Stimulated activated naive CD8-positive, alpha-beta T cell treated with anti-CD3 and anti-CD28 coated beads, Interleukin-15, amount 100 ng/mL, for 72 hours (primary cell): ENCODE data around the gene TANC1.

Experiments used
- ATAC-seq: fragments of 150-1000 bp; cut with Tn5 transposase; 2 replicates; pipeline ENCODE4 v1.10.0; 2021; ENCODE audit warnings: mild to moderate bottlenecking, moderate library complexity
- DNase-seq, 2 donors: peaks; one replicate each; pipeline ENCODE4 v3.0.0; 2021 to 2022
- H3K27ac Mint-ChIP-seq, 2 donors: one replicate each; pipeline ENCODE4 v1.8.0; 2022; ENCODE audit warnings: mild to moderate bottlenecking in 2 of 2, mixed read lengths in 2 of 2, moderate library complexity in 2 of 2
- H3K27me3 Mint-ChIP-seq: one replicate; pipeline ENCODE4 v1.8.0; 2022; ENCODE audit warnings: mixed read lengths
- H3K4me1 Mint-ChIP-seq: one replicate; pipeline ENCODE4 v1.8.0; 2022; ENCODE audit warnings: mild to moderate bottlenecking, mixed read lengths
- H3K4me3 Mint-ChIP-seq, 2 donors: one replicate each; pipeline ENCODE4 v1.8.0; 2022; ENCODE audit warnings: mild to moderate bottlenecking in 2 of 2, mixed read lengths in 2 of 2, moderate library complexity in 1 of 2
- H3K9me3 Mint-ChIP-seq, 2 donors: one replicate each; pipeline ENCODE4 v1.8.0; 2022; ENCODE audit warnings: mixed read lengths in 2 of 2

The TANC1 gene

DNA sequence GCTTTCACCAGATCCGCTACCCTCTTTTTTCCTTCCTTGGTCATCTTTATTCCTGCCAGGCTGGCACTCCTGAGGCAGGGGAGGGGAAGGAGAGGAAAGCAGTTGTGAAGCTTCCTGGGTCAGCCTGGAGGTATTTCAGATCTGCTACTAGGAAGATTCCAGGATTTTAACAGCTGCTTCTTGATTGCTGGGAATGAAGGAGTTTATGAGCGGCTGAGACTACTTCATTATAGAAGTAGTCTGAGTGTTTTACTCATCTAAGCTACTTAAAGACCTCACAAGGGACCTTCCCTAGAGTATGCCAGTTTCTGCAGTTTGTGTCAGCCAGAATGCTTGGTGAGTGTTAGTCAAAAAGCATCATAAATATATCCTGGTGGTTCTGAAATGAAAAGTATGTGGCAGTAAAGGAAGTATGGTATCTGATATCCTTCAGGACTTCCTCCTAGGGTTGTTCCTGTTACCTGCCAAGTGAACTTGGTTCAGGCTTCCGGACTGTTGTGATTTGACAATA is 1.9 kb downstream of the TANC1 start:
- Mint-ChIP-seq H3K4me3 (peak overlapping the region; percentile 85 to 91), H3K4me1 (peaks cover 14% of the 10 kb centered on the region), H3K9me3 (no peaks in the 10 kb centered on the region), H3K27me3 (peaks cover 76% of the 10 kb centered on the region), H3K27ac (peak overlapping the region in 1 of 2 donors; percentile 66)
- ATAC-seq (peak; percentile 40), DNase-seq (no peak)

DNA sequence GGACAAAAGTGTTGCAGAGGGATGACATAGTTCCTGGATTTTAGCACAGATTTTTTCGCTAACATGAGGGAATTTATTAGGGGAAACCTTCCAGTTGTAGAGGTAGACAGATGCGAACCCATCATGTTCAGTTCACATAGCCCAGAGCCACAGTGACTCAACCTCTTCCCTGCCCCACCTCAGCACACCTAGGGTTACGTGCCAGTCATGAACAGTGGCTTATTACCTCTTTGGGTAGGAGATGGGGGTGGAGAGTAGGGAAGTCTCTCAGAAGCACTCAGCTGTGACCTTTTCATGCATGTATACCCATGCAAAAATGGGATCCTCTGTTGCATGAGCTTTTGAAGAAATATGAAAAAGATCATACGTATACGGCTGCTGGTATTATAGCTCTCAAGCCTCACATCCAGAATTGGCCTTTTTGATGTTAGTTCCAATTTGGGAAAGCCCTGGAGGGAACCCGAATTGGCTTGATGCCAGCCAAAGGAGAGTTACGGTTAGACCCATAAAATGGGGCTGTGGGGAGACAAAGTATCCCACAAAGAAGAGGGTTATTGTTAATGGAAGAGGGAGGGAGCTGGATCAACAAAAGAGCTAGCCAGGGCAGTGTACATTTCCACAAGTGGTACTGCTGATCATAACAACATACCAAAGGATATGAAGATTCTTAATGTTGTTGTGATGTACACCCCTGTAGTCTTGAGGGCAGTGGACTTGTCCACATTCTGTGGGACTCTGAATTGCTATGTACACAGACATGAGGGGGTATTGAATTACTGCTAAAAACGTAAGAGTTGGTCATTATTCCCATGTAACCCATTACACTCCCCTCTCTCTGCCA is 4.9 kb downstream of the TANC1 start:
- DNase-seq = no peak
- ATAC-seq = no peak
- peaks cover 58% of the 10 kb centered on the region for H3K27me3 Mint-ChIP-seq
- no peak overlapping the region for H3K27ac Mint-ChIP-seq
- H3K4me3 Mint-ChIP-seq = no peak overlapping the region
- no peaks in the 10 kb centered on the region for H3K9me3 Mint-ChIP-seq
- peaks cover 14% of the 10 kb centered on the region for H3K4me1 Mint-ChIP-seq

DNA sequence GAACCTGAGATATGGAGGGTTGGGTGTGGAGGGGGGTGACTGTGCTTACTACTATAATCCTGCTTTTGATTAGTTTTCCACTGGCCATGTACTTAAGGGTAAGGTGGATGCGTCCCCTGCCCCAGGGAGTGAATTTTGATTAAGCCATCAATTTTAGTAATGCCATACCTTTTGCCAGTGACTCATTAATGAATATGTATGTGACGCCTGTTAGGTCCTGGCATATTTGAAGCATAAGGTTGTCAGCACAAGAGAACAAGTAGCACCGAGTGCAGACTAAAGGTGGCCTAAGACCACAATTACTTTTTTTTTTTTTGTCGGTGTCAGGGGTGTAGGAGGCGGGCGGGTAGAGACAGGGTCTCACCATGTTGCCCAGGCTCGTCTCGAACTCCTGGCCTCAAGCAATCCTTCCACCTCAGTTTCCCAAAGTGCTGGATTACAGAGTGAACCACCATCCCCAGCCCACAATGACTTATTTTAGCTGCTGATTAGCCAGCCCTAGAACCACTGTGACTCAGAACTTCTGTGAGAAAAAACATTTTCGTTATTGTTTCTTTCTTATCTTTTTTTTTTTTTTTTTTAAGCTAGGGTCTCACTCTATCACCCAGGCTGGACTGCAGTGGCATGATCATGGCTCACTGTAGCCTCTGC is 7.0 kb downstream of the TANC1 start:
- no peaks in the 10 kb centered on the region for H3K9me3 Mint-ChIP-seq
- H3K4me1 Mint-ChIP-seq = peaks cover 2% of the 10 kb centered on the region
- DNase-seq (no peak), ATAC-seq (no peak)
- H3K4me3 Mint-ChIP-seq = no peak overlapping the region
- peaks cover 47% of the 10 kb centered on the region for H3K27me3 Mint-ChIP-seq
- H3K27ac Mint-ChIP-seq = no peak overlapping the region

DNA sequence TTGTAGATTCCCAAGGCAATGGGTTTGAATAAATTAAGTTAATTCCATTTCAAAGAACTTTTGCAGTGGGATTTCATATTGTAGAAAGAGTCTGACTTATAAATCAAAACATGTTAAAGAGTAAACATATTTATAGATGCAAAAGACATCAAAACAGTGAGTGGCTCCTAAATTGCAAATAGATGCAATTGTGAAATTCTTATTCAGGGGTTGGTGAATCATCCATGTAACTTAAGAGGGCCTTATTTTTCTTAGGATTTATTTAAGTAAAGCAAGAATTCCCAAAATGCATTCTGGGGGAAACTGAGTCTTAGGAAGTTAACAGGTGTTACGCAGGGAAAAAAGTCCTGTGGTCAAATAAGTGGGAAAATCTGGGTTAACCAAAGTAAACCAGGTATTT is 11.3 kb downstream of the TANC1 start:
- no peaks in the 10 kb centered on the region for H3K4me1 Mint-ChIP-seq
- peaks cover 14% of the 10 kb centered on the region for H3K27me3 Mint-ChIP-seq
- no peak overlapping the region for H3K27ac Mint-ChIP-seq
- ATAC-seq (no peak), DNase-seq (no peak)
- H3K9me3 Mint-ChIP-seq = no peaks in the 10 kb centered on the region
- no peak overlapping the region for H3K4me3 Mint-ChIP-seq

DNA sequence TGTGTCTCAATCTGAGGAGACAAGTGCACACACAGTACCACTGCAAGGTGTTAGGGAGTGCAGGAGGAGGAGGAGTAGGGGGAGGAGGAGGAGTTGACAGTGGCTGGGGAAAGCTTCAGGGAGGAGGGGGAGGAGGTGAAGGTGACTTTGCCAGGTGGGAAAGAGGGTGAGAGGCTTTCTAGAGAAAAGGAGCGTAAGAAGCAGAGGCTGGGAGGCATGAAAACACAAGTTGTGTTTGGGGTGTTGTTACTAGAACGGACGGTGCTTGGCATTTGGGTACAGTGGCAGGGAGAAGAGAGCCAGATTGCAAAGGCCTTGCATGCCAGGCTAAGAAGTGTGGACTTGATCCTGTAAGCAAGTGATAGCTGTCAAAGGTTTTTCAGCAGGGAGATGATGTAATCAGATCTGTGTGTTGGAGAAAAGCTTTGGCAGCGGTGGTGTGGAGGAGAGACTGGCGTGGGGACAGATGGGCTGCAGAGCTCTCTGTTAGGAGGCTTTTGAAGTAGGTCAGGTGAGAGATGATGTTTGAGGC is 16.2 kb downstream of the TANC1 start:
- no peak overlapping the region for H3K4me3 Mint-ChIP-seq
- no peak for DNase-seq
- no peaks in the 10 kb centered on the region for H3K9me3 Mint-ChIP-seq
- no peaks in the 10 kb centered on the region for H3K4me1 Mint-ChIP-seq
- H3K27me3 Mint-ChIP-seq = peaks cover 7% of the 10 kb centered on the region
- H3K27ac Mint-ChIP-seq = peak overlapping the region in 1 of 2 donors; percentile 57
- ATAC-seq = no peak

DNA sequence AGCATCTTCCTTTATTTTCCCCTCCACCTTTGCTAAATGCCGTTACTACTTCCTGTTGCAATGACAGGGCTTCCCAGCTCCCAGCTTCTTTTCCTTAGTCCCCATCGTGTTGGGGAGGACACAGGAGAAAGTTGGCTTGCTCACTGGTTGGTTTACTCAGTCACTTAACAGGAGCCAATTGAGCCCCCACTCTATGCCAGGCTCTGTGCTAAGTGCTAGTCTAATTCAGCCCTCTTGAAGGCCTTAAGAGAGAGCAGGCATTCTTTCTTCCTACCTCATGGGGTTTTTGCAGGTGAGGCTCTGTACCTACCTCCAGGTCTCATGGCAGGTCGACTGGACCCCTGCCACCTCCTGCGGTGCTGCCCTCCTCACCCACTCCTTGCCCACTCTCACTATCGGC is 20.1 kb downstream of the TANC1 start:
- Mint-ChIP-seq H3K27ac (peak overlapping the region in 1 of 2 donors; percentile 61), H3K4me3 (no peak overlapping the region), H3K4me1 (no peaks in the 10 kb centered on the region), H3K27me3 (peaks cover 7% of the 10 kb centered on the region), H3K9me3 (no peaks in the 10 kb centered on the region)
- DNase-seq (no peak), ATAC-seq (no peak)

DNA sequence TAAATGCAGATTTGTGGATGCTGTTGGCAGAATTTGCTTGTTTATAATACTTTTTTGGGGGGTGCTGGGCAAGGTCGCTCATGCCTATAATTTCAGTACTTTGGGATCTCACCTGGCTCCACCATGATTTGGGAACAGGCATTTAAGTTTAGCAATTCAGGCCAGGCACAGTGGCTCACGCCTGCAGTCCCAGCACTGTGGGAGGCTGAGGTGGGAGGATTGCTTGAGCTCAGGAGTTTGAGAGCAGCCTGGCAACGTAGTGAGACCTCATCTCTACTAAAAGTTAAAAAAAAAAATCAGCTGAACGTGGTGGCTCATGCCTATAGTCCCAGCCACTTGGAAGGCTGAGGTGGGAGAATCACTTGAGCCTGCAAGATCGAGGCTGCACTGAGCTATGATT is 20.7 kb downstream of the TANC1 start:
- peaks cover 7% of the 10 kb centered on the region for H3K27me3 Mint-ChIP-seq
- H3K4me1 Mint-ChIP-seq = no peaks in the 10 kb centered on the region
- no peaks in the 10 kb centered on the region for H3K9me3 Mint-ChIP-seq
- DNase-seq (no peak), ATAC-seq (no peak)
- H3K4me3 Mint-ChIP-seq = no peak overlapping the region
- H3K27ac Mint-ChIP-seq = peak overlapping the region in 1 of 2 donors; percentile 61

DNA sequence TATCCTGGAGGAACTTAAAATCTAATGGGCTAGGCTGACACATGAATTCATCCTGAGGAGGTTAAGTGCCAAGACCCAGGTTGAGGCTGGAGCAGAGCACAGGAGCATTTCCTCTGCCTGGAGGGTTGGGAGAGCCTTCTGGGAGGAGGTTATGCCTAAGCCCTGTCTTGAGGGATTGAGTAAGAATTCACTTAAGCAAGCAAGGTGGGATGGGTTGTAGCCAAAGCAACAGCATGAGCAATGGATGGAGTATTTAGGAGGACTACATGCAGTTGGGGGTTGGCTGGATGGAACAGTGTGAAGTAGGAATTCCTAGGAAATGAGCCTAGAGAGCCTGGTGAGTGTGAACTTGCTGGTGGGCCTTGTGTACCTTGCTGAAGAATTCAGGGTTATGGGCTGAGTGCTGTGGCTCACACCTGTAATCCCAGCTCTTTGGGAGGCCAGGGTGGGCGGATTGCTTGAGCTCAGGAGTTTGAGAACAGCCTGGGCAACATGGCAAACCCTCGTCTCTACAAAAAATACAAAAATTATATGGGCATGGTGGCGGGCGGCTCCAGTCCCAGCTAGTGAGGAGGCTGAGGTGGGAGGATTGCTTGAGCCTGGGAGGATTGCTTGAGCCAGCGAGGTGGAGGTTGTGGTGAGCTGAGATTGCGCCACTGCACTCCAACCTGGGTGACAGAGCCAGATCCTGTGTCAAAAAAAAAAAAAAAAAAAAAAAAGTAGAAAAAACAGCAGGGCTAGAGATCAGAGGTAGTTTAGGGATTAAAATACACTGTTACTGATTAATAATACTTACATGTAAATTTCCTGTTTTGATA is 22.2 kb downstream of the TANC1 start:
- DNase-seq (no peak), ATAC-seq (no peak)
- Mint-ChIP-seq H3K4me3 (no peak overlapping the region), H3K4me1 (no peaks in the 10 kb centered on the region), H3K9me3 (no peaks in the 10 kb centered on the region), H3K27ac (no peak overlapping the region), H3K27me3 (peaks cover 7% of the 10 kb centered on the region)

DNA sequence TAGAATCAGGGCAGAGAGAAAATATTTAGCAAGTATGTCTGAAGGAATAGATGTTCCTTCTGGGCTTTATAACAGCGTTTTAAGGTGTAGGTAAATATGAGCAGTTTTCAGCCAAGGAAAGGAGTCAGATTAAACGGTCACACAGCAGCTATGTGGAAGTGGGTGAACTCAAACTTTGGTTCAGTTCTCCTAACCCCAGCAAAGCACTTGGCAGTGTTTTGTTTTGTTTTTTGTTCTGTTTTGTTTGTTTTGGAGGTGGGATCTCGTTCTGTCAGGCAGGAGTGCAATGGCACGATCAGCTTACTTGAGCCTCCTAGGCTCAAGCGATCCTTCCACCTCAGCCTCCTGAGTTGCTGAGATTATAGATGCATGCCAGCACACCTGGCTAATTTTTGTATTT is 24.6 kb downstream of the TANC1 start:
- ATAC-seq (no peak), DNase-seq (no peak)
- peaks cover 7% of the 10 kb centered on the region for H3K27me3 Mint-ChIP-seq
- H3K4me3 Mint-ChIP-seq = no peak overlapping the region
- H3K27ac Mint-ChIP-seq = no peak overlapping the region
- H3K4me1 Mint-ChIP-seq = no peaks in the 10 kb centered on the region
- no peaks in the 10 kb centered on the region for H3K9me3 Mint-ChIP-seq

DNA sequence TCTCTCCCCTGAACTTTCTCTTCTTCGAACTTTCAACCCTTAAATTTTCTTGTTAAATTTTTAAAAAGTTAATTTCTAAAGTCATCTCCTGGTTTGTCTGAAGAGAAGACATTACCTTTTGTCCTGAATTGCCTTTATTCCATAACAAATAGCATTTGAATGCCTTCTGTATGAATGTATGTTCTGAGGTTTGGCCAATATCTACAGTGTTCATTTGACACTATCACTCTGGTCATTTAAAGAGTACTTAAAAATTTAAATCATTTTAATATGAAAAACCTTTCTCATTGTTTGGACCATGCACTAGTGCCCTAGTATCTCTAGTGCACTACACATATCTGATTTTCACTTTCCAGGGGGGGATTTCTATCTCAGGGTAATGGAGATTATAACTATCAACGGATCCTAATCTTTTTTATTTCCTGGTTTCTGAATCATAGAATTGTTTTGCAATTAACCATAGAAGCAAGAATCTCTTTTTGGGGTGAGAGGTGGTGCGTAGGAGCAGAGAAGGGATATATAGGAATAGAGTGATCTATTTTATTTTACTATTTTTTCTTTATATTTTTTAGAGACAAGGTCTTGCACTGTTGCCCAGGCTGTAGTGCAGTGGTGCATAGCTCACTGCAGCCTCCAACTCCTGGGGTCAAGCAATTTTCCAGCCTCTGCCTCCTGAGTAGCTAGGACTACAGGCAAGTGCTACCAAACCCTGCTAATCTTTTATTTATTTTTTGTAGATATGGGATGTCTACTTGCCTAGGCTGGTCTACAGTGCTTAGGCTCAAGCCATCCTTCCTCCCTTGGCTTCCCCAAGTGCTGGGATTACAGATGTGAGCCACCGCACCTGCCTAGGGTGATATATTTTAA is 25.5 kb downstream of the TANC1 start:
- no peaks in the 10 kb centered on the region for H3K4me1 Mint-ChIP-seq
- ATAC-seq = no peak

DNA sequence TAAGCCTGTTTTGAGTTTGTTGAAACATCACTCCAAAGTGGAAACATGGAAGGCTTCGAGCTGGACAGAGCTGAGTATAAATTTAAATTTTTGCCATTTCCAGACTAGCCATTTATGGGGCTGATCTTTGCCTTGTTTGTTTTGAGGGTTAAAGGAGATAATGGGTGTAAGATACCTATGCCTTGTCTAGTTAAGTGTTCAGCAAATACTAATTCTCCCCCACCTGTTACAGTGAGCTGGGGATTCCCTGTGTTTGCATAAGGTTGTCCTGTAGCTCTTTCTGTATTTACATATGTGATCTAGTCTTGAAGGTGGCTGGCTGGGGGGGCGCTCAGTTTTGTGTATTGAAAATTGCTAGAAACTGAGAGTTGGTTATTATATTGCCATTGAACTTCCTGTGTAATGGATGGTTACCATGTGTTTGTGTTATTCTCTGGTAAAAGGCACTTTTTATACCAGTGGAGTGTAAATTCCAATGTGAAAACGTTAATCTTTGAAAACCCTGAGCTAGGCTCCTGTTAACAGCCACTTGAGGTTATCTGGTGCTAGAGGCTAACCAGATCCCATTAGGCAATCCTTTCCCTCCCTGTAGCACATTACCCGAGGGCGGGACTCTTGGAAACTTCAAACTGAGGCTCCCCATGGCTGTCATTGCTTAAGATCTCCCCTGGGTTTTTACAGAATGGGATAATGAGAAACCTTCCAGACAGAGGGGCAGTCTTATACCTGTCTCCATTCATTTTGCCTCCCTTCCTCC is 26.7 kb downstream of the TANC1 start:
- Mint-ChIP-seq H3K4me1 (no peaks in the 10 kb centered on the region), H3K27ac (no peak overlapping the region), H3K27me3 (no peaks in the 10 kb centered on the region), H3K9me3 (no peaks in the 10 kb centered on the region), H3K4me3 (no peak overlapping the region)
- DNase-seq = no peak
- ATAC-seq = no peak

More for the DNA sequence above, 25.5 kb downstream of the TANC1 start:
- DNase-seq = no peak
- H3K27me3 Mint-ChIP-seq = peaks cover under 1% of the 10 kb centered on the region
- H3K27ac Mint-ChIP-seq = no peak overlapping the region
- H3K4me3 Mint-ChIP-seq = no peak overlapping the region
- no peaks in the 10 kb centered on the region for H3K9me3 Mint-ChIP-seq

DNA sequence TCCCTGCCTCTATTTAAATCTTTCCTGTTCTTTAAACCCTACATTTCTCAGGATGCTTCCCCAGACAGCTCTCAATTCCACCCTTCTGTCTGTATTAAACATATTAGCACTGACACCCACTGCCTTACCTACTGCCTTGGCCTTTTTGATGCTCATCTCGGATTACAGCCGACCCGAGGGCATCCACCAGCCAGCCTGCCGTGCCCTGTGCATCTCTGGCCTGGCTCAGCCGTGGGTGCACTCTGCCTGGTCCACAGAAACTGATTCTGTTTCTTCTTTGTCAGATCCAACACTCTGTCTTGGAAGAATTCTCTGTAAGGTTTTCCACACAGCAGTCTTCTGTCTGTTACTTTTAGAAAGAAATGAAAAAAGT is 27.2 kb downstream of the TANC1 start:
- H3K4me3 Mint-ChIP-seq = no peak overlapping the region
- H3K9me3 Mint-ChIP-seq = no peaks in the 10 kb centered on the region
- H3K4me1 Mint-ChIP-seq = no peaks in the 10 kb centered on the region
- no peak for ATAC-seq
- H3K27ac Mint-ChIP-seq = no peak overlapping the region
- no peak for DNase-seq
- no peaks in the 10 kb centered on the region for H3K27me3 Mint-ChIP-seq

DNA sequence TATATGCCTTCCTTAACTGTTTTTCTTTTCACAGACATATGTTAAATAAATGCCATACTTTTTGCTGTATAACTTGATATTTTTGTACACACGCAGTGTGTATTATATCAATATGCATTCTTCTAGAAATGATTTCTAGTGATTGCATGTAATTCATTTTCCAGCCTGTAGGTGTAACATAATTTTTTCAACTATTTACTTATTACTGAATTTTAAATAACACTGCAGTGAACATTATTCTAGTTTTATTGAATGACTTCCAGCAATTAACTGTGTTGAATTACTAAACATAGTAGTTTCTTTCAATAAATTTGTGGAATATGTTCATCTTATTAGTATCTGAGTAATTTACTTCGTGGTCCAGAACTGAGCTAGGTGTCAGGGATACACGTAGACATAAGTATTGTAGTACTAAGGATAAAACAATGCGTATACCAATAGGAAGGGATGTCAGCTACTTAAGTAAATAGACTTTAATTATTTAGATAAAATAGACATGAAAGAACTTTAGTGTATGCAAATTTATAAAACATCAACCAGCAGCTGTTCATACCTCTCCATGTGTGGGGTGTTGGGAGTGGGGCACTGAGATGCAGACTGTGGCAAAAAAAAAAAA is 28.0 kb downstream of the TANC1 start:
- no peaks in the 10 kb centered on the region for H3K27me3 Mint-ChIP-seq
- no peak for ATAC-seq

More for the DNA sequence above, 28.0 kb downstream of the TANC1 start:
- Mint-ChIP-seq H3K4me3 (no peak overlapping the region), H3K27ac (no peak overlapping the region), H3K9me3 (no peaks in the 10 kb centered on the region), H3K4me1 (no peaks in the 10 kb centered on the region)
- no peak for DNase-seq
